Measurements from ENCODE around the gene ATP9A. TPM values are rescaled to one million over a fixed set of nuclear protein-coding genes. Genes with fewer than 3 reads are reported as not detected.
"Not testable (repeated sequence)": the region's sequence is repeated elsewhere in the genome, so short reads cannot be mapped to it uniquely, and the experiment has no call there.

Gene ATP9A
- total RNA-seq, 1 donor from 2014 or later, result 25.2 TPM

DNA sequence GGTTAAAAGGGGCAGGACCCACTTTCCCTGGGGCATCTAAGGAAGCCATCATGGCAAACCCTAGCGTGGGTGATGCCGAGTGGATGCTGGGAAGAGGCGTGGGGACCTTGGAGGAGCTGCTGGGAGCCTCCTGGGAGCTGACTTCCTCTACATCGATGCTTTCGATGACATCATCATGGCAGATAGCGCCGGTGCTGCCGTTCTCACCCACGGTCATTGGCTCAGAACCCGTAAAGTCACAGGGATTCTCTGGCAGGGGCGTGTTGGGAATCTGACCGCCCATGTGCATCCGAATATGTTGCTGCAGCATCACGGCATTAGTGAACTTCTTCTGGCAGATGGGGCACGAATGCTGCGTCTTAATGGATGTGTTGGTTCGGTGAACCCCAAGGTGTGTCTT lies 22.1 kb upstream of the ATP9A start:
- intact Hi-C loops (cut with micrococcal nuclease), result no loop called here
- DNase-seq, result no peak
- H3K27me3 ChIP-seq (ENCODE audit: low read depth), result peaks cover 76% of the 10 kb centered on the region
- H3K36me3 ChIP-seq, result no peaks in the 10 kb centered on the region
- no peak overlapping the region for H3K27ac ChIP-seq (replicated peaks)
- no peaks in the 10 kb centered on the region for H3K9me3 ChIP-seq (replicated peaks)
- TF ChIP-seq, protein P1, sequence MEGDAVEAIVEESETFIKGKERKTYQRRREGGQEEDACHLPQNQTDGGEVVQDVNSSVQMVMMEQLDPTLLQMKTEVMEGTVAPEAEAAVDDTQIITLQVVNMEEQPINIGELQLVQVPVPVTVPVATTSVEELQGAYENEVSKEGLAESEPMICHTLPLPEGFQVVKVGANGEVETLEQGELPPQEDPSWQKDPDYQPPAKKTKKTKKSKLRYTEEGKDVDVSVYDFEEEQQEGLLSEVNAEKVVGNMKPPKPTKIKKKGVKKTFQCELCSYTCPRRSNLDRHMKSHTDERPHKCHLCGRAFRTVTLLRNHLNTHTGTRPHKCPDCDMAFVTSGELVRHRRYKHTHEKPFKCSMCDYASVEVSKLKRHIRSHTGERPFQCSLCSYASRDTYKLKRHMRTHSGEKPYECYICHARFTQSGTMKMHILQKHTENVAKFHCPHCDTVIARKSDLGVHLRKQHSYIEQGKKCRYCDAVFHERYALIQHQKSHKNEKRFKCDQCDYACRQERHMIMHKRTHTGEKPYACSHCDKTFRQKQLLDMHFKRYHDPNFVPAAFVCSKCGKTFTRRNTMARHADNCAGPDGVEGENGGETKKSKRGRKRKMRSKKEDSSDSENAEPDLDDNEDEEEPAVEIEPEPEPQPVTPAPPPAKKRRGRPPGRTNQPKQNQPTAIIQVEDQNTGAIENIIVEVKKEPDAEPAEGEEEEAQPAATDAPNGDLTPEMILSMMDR (IDR thresholded peaks at IDR 0.05; ENCODE audit: borderline replicate concordance), result no peak
- H3K4me1 ChIP-seq, result no peaks in the 10 kb centered on the region
- H3K4me3 ChIP-seq, result no peak overlapping the region

- peaks cover 68% of the 10 kb centered on the region for H3K27me3 ChIP-seq (ENCODE audit: low read depth)
- DNase-seq, result no peak
- intact Hi-C loops (cut with micrococcal nuclease), result no loop called here
- TF ChIP-seq, protein P1 (IDR thresholded peaks at IDR 0.05; ENCODE audit: borderline replicate concordance), result no peak
- H3K36me3 ChIP-seq, result no peaks in the 10 kb centered on the region
- no peak overlapping the region for H3K4me3 ChIP-seq
- H3K4me1 ChIP-seq, result no peaks in the 10 kb centered on the region
- H3K9me3 ChIP-seq (replicated peaks), result no peaks in the 10 kb centered on the region
- no peak overlapping the region for H3K27ac ChIP-seq (replicated peaks)
Measured at GRCh38 chr20:51789434-51789833, 21.2 kb upstream of the ATP9A start.

- TF ChIP-seq, protein P1 (IDR thresholded peaks at IDR 0.05; ENCODE audit: borderline replicate concordance), result no peak
- no peaks in the 10 kb centered on the region for H3K4me1 ChIP-seq
- no peak for DNase-seq
- H3K27me3 ChIP-seq (ENCODE audit: low read depth), result peaks cover 62% of the 10 kb centered on the region
- H3K27ac ChIP-seq (replicated peaks), result no peak overlapping the region
- no peaks in the 10 kb centered on the region for H3K36me3 ChIP-seq
- intact Hi-C loops (cut with micrococcal nuclease), result no loop called here
- no peaks in the 10 kb centered on the region for H3K9me3 ChIP-seq (replicated peaks)
- H3K4me3 ChIP-seq, result no peak overlapping the region
Measured at GRCh38 chr20:51788822-51789221, 20.6 kb upstream of the ATP9A start.

GRCh38 chr20:51784299-51784698 lies 16.1 kb upstream of the ATP9A start:
- Histone ChIP-seq H3K27me3 (ENCODE audit: low read depth) (peaks cover 19% of the 10 kb centered on the region), H3K9me3 (replicated peaks) (peaks cover 6% of the 10 kb centered on the region), H3K27ac (replicated peaks) (no peak overlapping the region), H3K36me3 (no peaks in the 10 kb centered on the region), H3K4me1 (no peaks in the 10 kb centered on the region), H3K4me3 (no peak overlapping the region)
- intact Hi-C loops (cut with micrococcal nuclease), result no loop called here
- TF ChIP-seq, protein P1 (IDR thresholded peaks at IDR 0.05; ENCODE audit: borderline replicate concordance), result no peak
- no peak for DNase-seq

DNA sequence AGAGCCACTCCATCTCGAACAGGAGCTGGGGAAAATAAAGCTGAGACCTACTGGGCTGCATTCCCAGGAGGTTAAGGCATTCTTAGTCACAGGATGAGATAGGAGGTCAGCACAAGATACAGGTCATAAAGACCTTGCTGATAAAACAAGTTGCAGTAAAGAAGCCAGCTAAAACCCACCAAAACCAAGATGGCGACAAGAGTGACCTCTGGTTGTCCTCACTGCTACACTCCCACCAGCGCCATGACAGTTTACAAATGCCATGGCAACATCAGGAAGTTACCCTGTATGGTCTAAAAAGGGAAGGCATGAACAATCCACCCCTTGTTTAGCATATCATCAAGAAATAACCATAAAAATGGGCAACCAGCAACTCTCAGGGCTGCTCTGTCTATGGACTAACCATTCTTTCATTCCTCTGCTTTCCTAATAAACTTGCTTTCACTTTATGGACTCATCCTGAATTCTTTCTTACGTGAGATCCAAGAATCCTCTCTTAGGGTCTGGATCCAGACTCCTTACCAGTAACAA lies 10.1 kb upstream of the ATP9A start:
- H3K27me3 ChIP-seq (ENCODE audit: low read depth); intact Hi-C loops (cut with micrococcal nuclease); H3K27ac ChIP-seq (replicated peaks); DNase-seq; H3K4me3 ChIP-seq; H3K36me3 ChIP-seq; H3K4me1 ChIP-seq: not testable (repeated sequence)
- H3K9me3 ChIP-seq (replicated peaks), result peaks cover 20% of the 10 kb centered on the region

- DNase-seq, result no peak
- Histone ChIP-seq H3K9me3 (replicated peaks) (peaks cover 20% of the 10 kb centered on the region), H3K27me3 (ENCODE audit: low read depth) (peaks cover 10% of the 10 kb centered on the region), H3K4me1 (no peaks in the 10 kb centered on the region), H3K27ac (replicated peaks) (no peak overlapping the region), H3K36me3 (no peaks in the 10 kb centered on the region), H3K4me3 (no peak overlapping the region)
- intact Hi-C loops (cut with micrococcal nuclease), result no loop called here
- TF ChIP-seq, protein P1 (IDR thresholded peaks at IDR 0.05; ENCODE audit: borderline replicate concordance), result no peak
Measured at GRCh38 chr20:51775241-51775640, 7.1 kb upstream of the ATP9A start.
